OCI-LY7 (cell line): ENCODE measurements around the gene ASIC2. TPM values are rescaled to one million over a fixed set of nuclear protein-coding genes. Genes with fewer than 3 reads are reported as not detected.

ENCODE experiments used
- BruUV-seq: library from RNA; stranded (reverse); fragments of 400-500 nt; replicated peaks from 2 replicates; lab custom pipeline; 2021; lab: Mats Ljungman, UMichigan
- CTCF ChIA-PET: fragments of 300-600 bp; sonication (Branson Sonifier 250); formaldehyde crosslinking; loops from one replicate; lab custom pipeline; 2022; ENCODE audit warnings: antibody characterized with exemption; ENCODE audit not compliant: unreplicated experiment; lab: Charles Lee
- POLR2A ChIA-PET: fragments of 300-600 bp; sonication (Branson Sonifier 250); formaldehyde crosslinking; loops from one replicate; lab custom pipeline; 2022; ENCODE audit warnings: antibody characterized with exemption; lab: Charles Lee
- DNase-seq: peaks from one replicate; pipeline ENCODE4 v3.0.0-alpha.2; 2015; ENCODE audit warnings: low spot score
- H2AFZ ChIP-seq: fragments of 200-600 bp; sonication (generic), shearing (Covaris generic); 2 replicates; pipeline ENCODE4 v1.6.1; 2014; ENCODE audit warnings: mild to moderate bottlenecking, antibody characterized with exemption, low read length, moderate library complexity
- H3K27ac ChIP-seq: fragments of 200-600 bp; sonication (generic); 2 replicates; pipeline ENCODE4 v1.5.1; 2014; ENCODE audit warnings: mixed run types, low read depth, mild to moderate bottlenecking, moderate library complexity, low read length, inconsistent platforms; ENCODE audit not compliant: poor library complexity, severe bottlenecking
- H3K36me3 ChIP-seq: fragments of 200-600 bp; sonication (generic); 2 replicates; pipeline ENCODE4 v1.6.1; 2014; ENCODE audit warnings: mild to moderate bottlenecking, antibody characterized with exemption, low read length, moderate library complexity, mixed read lengths; ENCODE audit not compliant: insufficient read depth
- H3K4me1 ChIP-seq: fragments of 200-600 bp; sonication (generic); 2 replicates; pipeline ENCODE4 v1.5.1; 2014; ENCODE audit warnings: mild to moderate bottlenecking, low read length; ENCODE audit not compliant: insufficient read depth, poor library complexity, severe bottlenecking
- H3K4me2 ChIP-seq: fragments of 200-600 bp; sonication (generic); 2 replicates; pipeline ENCODE4 v1.6.1; 2014; ENCODE audit warnings: mild to moderate bottlenecking, low read length
- H3K4me3 ChIP-seq: fragments of 200-600 bp; sonication (generic); 2 replicates; pipeline ENCODE4 v1.5.1; 2014; ENCODE audit warnings: mild to moderate bottlenecking, low read depth, low read length; ENCODE audit not compliant: poor library complexity, severe bottlenecking
- H3K79me2 ChIP-seq: fragments of 200-600 bp; sonication (generic); 2 replicates; pipeline ENCODE4 v1.6.1; 2016; ENCODE audit warnings: low read depth, mild to moderate bottlenecking, low read length, moderate library complexity, mixed read lengths; ENCODE audit not compliant: insufficient read depth
- H3K9me2 ChIP-seq: fragments of 200-600 bp; sonication (generic); 2 replicates; pipeline ENCODE4 v1.6.1; 2016; ENCODE audit warnings: mild to moderate bottlenecking, low read length, mixed read lengths; ENCODE audit not compliant: insufficient read depth
- H3K9me3 ChIP-seq: fragments of 200-600 bp; sonication (generic); 2 replicates; pipeline ENCODE4 v1.6.1; 2014; ENCODE audit warnings: mild to moderate bottlenecking, mixed run types, low read length, mixed read lengths
- H4K20me1 ChIP-seq: fragments of 200-600 bp; sonication (generic); 2 replicates; pipeline ENCODE4 v1.6.1; 2014; ENCODE audit warnings: mild to moderate bottlenecking, antibody characterized with exemption, low read length, moderate library complexity, mixed read lengths; ENCODE audit not compliant: insufficient read depth
- EZH2phosphoT487 ChIP-seq: fragments of 200-600 bp; sonication (generic); IDR thresholded peaks from 2 replicates; pipeline ENCODE4 v1.6.1; 2018; ENCODE audit warnings: low read depth, borderline replicate concordance, mild to moderate bottlenecking, mixed run types, antibody characterized with exemption, low read length, moderate library complexity, mixed read lengths
- intact Hi-C: fragments of 100-400 bp; cut with micrococcal nuclease; formaldehyde crosslinking; loops from one replicate; pipeline ENCODE4 v1.10.0; 2022; ENCODE audit not compliant: unreplicated experiment
- total RNA-seq, 2 experiments: library from RNA; depleted of rRNA in 1 of 2; stranded (reverse); fragments of >200 nt in 1 of 2; shearing (Covaris generic) in 1 of 2; gene quantifications; 2 replicates each; pipeline ENCODE4 v1.2.3, GENCODE V29; 2014 to 2022
- TF ChIP-seq, protein P1 (sequence below): fragments of 200-600 bp; sonication (generic); conservative IDR thresholded peaks from 2 replicates; pipeline ENCODE4 v1.5.1; 2014; ENCODE audit warnings: mild to moderate bottlenecking, antibody characterized with exemption, low read length, moderate library complexity, mixed read lengths

Gene ASIC2
- total RNA-seq, 2 experiments from 2014 or later: not detected

DNA sequence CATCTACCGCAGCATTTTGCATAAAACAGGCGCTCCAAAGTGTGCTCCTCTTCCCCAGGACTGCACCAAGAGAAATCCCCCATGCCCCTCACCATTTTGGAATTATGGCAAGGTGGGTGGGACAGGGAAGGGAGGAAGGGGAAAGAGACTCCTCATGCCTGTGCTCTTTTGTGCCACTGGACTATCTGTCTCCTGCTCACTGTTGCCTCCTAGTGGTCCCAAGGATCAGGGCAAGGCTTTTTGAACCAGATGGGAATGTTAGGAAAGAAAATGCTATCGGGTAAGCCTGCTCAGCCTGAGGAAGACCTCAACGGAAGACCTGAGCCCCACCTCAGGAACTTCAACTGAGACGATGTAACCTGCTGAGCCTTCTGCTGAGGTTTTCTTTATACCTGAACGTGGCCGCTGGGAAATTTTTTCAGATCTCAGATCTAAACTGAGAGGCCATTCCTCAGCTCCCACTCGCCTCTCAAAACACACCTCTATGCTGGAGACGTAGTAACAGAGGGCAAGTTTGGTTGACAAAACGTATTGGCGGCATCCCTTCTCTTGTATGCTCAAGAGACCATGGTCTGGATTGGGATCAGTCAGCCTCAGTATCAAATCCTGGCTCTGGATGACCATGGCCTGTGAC is 243.2 kb downstream of the ASIC2 start:
- Histone ChIP-seq H3K4me2 (no peak overlapping the region), H3K4me3 (no peak overlapping the region), H3K4me1 (no peaks in the 10 kb centered on the region), H3K27ac (no peak overlapping the region), H3K36me3 (no peaks in the 10 kb centered on the region), H3K9me2 (no peaks in the 10 kb centered on the region), H4K20me1 (no peaks in the 10 kb centered on the region), H3K79me2 (no peaks in the 10 kb centered on the region), H3K9me3 (no peaks in the 10 kb centered on the region), H2AFZ (no peak overlapping the region)
- no peak for TF ChIP-seq EZH2phosphoT487
- TF ChIP-seq, protein P1, sequence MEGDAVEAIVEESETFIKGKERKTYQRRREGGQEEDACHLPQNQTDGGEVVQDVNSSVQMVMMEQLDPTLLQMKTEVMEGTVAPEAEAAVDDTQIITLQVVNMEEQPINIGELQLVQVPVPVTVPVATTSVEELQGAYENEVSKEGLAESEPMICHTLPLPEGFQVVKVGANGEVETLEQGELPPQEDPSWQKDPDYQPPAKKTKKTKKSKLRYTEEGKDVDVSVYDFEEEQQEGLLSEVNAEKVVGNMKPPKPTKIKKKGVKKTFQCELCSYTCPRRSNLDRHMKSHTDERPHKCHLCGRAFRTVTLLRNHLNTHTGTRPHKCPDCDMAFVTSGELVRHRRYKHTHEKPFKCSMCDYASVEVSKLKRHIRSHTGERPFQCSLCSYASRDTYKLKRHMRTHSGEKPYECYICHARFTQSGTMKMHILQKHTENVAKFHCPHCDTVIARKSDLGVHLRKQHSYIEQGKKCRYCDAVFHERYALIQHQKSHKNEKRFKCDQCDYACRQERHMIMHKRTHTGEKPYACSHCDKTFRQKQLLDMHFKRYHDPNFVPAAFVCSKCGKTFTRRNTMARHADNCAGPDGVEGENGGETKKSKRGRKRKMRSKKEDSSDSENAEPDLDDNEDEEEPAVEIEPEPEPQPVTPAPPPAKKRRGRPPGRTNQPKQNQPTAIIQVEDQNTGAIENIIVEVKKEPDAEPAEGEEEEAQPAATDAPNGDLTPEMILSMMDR: peak; percentile 84
- BruUV-seq: no TSS peak
- peak; percentile 17 for DNase-seq
- intact Hi-C loops: no loop called here
- CTCF ChIA-PET: no interaction called here
- POLR2A ChIA-PET: no interaction called here

DNA sequence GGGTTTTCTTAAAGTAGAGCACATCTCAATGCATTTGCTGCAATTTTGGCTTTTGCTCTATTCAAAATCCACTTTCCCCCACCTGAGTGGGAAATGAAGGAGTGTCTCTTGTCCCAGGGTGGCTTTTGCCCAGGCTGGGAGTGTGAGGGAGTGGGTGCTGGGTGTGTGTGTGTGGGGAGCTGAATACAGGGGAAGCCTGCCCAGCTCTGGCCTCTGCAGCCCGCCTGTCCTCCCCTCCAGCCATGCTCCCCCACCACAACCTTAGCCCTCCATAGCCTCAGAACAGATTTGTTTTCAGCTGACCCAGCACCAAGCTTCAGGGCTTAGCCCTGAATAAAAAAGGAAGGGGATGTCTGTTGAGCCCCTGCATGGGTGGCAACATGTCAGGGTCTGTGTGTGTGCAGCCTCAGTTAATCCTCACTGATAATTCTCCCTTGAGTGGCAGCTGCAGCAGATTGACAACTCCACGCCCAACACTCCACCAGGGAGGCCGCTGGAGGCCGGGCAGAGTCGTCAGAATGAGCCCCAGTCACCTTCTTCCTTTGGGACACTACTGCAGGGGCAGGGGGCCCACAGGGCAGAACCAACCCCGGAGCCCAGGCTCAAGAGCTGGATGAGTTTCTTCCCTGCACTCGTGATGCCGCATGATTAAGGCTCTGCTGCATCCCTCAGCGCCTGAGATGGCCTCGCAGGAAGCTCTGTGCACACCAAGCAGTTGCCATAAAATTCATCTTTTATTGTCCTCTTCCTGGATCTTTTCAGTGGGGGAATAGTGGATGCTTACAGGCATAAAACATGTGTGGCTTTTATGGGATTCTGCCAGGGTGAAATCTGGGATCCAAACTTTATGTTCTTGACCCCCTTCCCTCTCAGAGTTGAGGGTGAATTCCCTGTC is 246.5 kb downstream of the ASIC2 start:
- no peaks in the 10 kb centered on the region for H3K4me1 ChIP-seq
- no peak overlapping the region for H3K4me2 ChIP-seq
- POLR2A ChIA-PET: no interaction called here
- no peak overlapping the region for H2AFZ ChIP-seq
- H3K27ac ChIP-seq: no peak overlapping the region
- no TSS peak for BruUV-seq
- intact Hi-C loops: no loop called here
- CTCF ChIA-PET: no interaction called here
- H3K4me3 ChIP-seq: no peak overlapping the region
- H3K9me2 ChIP-seq: no peaks in the 10 kb centered on the region
- no peak for DNase-seq
- no peaks in the 10 kb centered on the region for H3K79me2 ChIP-seq
- H3K36me3 ChIP-seq: no peaks in the 10 kb centered on the region
- H3K9me3 ChIP-seq: no peaks in the 10 kb centered on the region
- H4K20me1 ChIP-seq: no peaks in the 10 kb centered on the region
- TF ChIP-seq, protein P1: no peak
- TF ChIP-seq EZH2phosphoT487: no peak

DNA sequence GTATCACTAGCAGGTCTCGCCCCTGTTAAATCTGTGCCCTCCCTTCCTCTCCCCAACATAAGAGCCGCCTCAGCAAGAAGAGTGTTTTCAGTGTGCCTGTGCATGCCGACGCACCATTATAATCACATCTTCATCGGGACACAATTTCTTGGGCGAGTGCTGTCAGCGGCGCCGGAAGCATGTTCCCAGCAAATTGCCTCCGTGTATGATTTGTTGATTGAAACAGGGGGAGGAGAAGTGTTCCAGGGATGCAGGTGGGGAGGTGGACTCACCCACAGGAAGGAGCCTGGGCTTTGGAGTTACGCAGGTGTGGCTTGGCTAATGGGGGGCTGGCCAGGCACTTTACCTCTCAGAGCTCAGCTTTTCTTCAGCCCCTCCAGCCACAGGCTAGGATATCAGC is 247.9 kb downstream of the ASIC2 start:
- TF ChIP-seq EZH2phosphoT487: no peak
- TF ChIP-seq, protein P1: no peak
- POLR2A ChIA-PET: no interaction called here
- intact Hi-C loops: no loop called here
- Histone ChIP-seq H3K27ac (no peak overlapping the region), H3K9me3 (no peaks in the 10 kb centered on the region), H3K4me2 (no peak overlapping the region), H2AFZ (no peak overlapping the region), H3K4me3 (no peak overlapping the region), H3K79me2 (no peaks in the 10 kb centered on the region), H3K9me2 (no peaks in the 10 kb centered on the region), H3K36me3 (no peaks in the 10 kb centered on the region), H4K20me1 (no peaks in the 10 kb centered on the region), H3K4me1 (no peaks in the 10 kb centered on the region)
- no TSS peak for BruUV-seq
- CTCF ChIA-PET: no interaction called here
- DNase-seq: no peak
